Aorta (tissue), 5 donors: ENCODE results near the gene C1orf122. TPM values are rescaled to one million over a fixed set of nuclear protein-coding genes. Genes with fewer than 3 reads are reported as not detected.

Experiments
- ATAC-seq: fragments of 200-7000 bp; cut with Tn5 transposase; one replicate; pipeline ENCODE4 v1.9.1; 2022; ENCODE audit warnings: moderate library complexity; ENCODE audit not compliant: low FRiP score
- DNase-seq, 2 donors: peaks; one replicate each; pipeline ENCODE4 v3.0.0-alpha.2; 2020
- H3K27ac ChIP-seq, 2 donors: one replicate each; pipeline ENCODE4 v1.5.1; 2013; ENCODE audit warnings: low read length in 2 of 2, mild to moderate bottlenecking in 2 of 2, moderate library complexity in 2 of 2, control low read depth in 1 of 2, inconsistent platforms in 1 of 2, low read depth in 1 of 2
- H3K27me3 ChIP-seq, 2 donors: one replicate each; pipeline ENCODE4 v1.6.1; 2013; ENCODE audit warnings: control low read depth in 1 of 2, low read length in 1 of 2, mild to moderate bottlenecking in 1 of 2, moderate library complexity in 1 of 2; ENCODE audit not compliant: insufficient read depth in 2 of 2, control insufficient read depth in 1 of 2
- H3K36me3 ChIP-seq, 2 donors: one replicate each; pipeline ENCODE4 v1.6.1; 2013; ENCODE audit warnings: control low read depth in 1 of 2, low read length in 1 of 2, mild to moderate bottlenecking in 1 of 2; ENCODE audit not compliant: insufficient read depth in 2 of 2, control insufficient read depth in 1 of 2
- H3K4me1 ChIP-seq, 2 donors: one replicate each; pipeline ENCODE4 v1.6.1; 2013; ENCODE audit warnings: low read length in 2 of 2, control low read depth in 1 of 2, mild to moderate bottlenecking in 1 of 2, moderate library complexity in 1 of 2; ENCODE audit not compliant: insufficient read depth in 2 of 2, control insufficient read depth in 1 of 2
- H3K4me3 ChIP-seq, 2 donors: one replicate each; pipeline ENCODE4 v1.5.1; 2013; ENCODE audit warnings: low read length in 2 of 2, control low read depth in 1 of 2, mild to moderate bottlenecking in 1 of 2
- H3K9me3 ChIP-seq: one replicate; pipeline ENCODE4 v1.6.1; 2013; ENCODE audit warnings: mild to moderate bottlenecking, low read length; ENCODE audit not compliant: control insufficient read depth
- WGBS, 2 donors: extraction: QIAGEN DNeasy Blood & Tissue Kit; methylation state at CpG; one replicate each; pipeline ENCODE4 v1.1.7; 2013; 5-methylcytosine and 5-hydroxymethylcytosine counted together
- intact Hi-C, 2 donors: fragments of 100-400 bp; cut with DNase I; formaldehyde crosslinking; loops; one replicate each; pipeline versions ENCODE4 v1.14.2 to v1.15.0; 2022
- polyA plus RNA-seq, 2 donors: library from polyadenylated mRNA; stranded (reverse); fragments of 200-250 nt; gene quantifications; one replicate each; pipeline ENCODE4 v1.2.3, GENCODE V29; 2013
- total RNA-seq, 2 donors: library from RNA; stranded (reverse); fragmentation: NEBNext Ultra II Directional; extraction: Animal tissue kit (Norgen Biotek cat#: 25700); gene quantifications; one replicate each; pipeline ENCODE4 v1.2.1, GENCODE V29; 2021
- donor health status: healthy with polysubstance abuse.
- donor health status: Bipolar disorder and iron deficiency.
- donor health status: DM: no; HTN: no; CAD: no.
- donor health status: DM: no; HTN: no; CAD: no.
- donor health status: DM: yes; HTN: yes; CAD: no.

Gene C1orf122
- total and polyA plus RNA-seq, 4 donors: 34.0 to 118 (median 55.3) TPM

DNA sequence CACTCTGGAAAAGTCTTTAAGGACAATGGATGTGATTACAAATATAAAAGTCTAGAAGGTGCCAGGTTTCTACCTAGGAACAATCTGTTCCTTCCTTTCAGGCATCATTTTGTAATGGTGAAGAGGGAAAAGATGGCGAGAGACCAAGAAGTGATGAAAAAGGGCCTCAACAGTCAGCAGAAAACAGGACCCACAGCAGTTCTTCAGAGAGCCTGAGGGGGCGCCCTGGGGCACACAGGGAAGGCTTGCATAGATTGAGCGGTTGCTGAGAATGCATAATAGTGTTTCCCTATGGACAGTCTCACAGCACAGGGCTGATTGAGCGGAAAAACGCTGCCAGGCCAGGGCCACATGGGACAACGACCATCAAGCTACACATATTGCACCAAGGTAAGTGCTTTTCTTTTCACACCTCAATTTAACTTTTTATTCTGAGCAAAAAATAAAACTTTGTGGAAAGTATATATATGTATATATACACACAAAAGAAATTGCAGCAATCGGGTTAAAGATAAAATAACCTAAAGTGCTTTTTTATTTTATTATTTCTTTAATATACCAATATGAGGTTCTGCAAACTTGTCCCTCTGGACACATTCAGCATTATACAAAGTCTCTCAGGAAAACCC lies 3.6 kb downstream of the C1orf122 start:
- H3K27ac ChIP-seq: no peak overlapping the region
- H3K36me3 ChIP-seq: peaks cover 0 to 6% of the 10 kb centered on the region in 2 donors
- WGBS, 2 donors: 50 to 54% methylated on average over 7 of the region's 7 CpGs
- H3K9me3 ChIP-seq: no peaks in the 10 kb centered on the region
- DNase-seq (peak; percentile 74 to 83), ATAC-seq (no peak)
- no peaks in the 10 kb centered on the region for H3K27me3 ChIP-seq
- intact Hi-C loops: loop anchor here in 1 of 2 donors (5.0 kb wide), 1 partner anchor 46 kb away; the partner anchor contains the start of gene MTF1
- no peak overlapping the region for H3K4me3 ChIP-seq
- H3K4me1 ChIP-seq: no peaks in the 10 kb centered on the region

DNA sequence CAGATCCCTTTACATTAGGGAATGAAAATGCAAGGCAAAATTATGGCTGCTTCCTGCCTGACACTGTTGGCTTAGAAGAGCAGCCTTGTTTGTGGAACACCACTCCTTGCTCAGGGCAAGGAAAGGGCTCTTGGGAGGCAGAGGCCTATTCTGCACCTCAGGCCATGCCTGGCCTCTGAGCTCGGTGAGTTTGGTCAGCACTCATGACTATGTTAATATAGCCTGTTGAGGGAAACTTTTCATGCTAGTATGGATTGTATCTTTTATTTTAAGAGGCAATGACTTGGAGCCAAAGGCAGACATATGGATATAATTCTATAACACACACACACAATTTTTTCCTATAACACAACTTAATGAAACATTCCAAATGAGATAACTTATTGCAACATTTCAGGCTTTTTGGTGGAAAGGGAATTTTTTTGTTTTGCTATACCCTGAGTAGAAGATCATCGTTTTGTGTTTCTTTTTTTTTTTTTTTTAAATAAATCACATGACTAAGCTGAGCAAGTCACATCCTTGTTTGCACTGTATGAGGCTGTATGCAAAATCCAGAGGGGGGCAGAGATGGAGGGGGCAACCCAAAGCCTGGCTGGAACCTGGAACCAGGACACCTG lies 6.0 kb downstream of the C1orf122 start:
- Histone ChIP-seq H3K4me3 (no peak overlapping the region), H3K9me3 (no peaks in the 10 kb centered on the region), H3K36me3 (peaks cover 0 to 7% of the 10 kb centered on the region in 2 donors), H3K4me1 (no peaks in the 10 kb centered on the region), H3K27me3 (no peaks in the 10 kb centered on the region), H3K27ac (no peak overlapping the region)
- no peak for ATAC-seq
- DNase-seq: no peak
- 69 to 75% methylated on average over 2 of the region's 2 CpGs for WGBS, 2 donors
- intact Hi-C loops: loop anchor here in 1 of 2 donors (5.0 kb wide), 1 partner anchor 44 kb away; the partner anchor contains the start of gene MTF1

DNA sequence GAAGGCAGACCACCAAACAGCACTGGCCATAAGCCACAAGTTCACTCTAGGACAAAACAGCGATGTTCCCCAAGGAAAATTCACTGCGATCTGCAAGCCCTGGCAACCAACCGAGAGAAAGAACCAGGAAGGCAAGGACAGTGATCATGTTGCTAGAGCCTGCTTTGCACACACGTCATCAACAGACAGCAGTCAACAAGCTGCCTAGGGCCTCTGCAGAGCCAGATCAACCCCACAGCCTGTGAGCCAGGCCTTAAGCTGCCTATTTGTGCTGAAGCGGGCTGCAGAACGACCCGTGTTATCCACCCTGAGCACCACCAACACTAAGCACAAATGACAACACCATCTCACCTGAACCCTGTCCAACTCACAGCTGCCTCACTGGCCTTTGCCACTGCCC lies 6.7 kb downstream of the C1orf122 start:
- DNase-seq (no peak), ATAC-seq (peak; percentile 64)
- WGBS, 2 donors: 89 to 92% methylated on average over 7 of the region's 7 CpGs
- H3K27ac ChIP-seq: no peak overlapping the region
- H3K9me3 ChIP-seq: no peaks in the 10 kb centered on the region
- H3K4me3 ChIP-seq: no peak overlapping the region
- H3K27me3 ChIP-seq: no peaks in the 10 kb centered on the region
- no peaks in the 10 kb centered on the region for H3K4me1 ChIP-seq
- intact Hi-C loops: loop anchor here in 1 of 2 donors (5.0 kb wide), 1 partner anchor 43 kb away; the partner anchor contains the start of gene MTF1
- peaks cover 0 to 7% of the 10 kb centered on the region in 2 donors for H3K36me3 ChIP-seq

DNA sequence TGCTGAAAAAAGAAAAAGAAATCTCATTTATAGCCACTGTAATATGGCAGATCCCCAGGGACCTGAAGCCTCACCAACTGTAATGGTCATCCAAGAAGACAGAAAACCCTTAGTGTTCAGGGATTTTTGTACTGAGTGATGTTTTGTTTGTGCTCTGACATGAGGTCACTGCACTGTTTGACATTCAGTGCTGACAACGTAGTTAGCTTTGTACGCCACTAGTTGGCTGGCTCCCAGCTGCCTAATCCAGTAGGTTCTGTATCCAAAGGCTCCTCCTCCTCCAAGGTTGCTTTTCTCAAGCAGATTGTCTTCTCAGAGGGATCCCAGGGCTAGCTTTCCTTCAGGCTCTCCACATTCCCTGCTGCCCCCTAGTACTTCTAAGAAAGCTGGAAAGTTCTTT lies 9.9 kb downstream of the C1orf122 start:
- ATAC-seq: no peak
- DNase-seq: no peak
- H3K9me3 ChIP-seq: no peaks in the 10 kb centered on the region
- H3K4me1 ChIP-seq: no peaks in the 10 kb centered on the region
- H3K27me3 ChIP-seq: no peaks in the 10 kb centered on the region
- 10 to 23% methylated on average over 2 of the region's 2 CpGs for WGBS, 2 donors
- no peak overlapping the region for H3K27ac ChIP-seq
- intact Hi-C loops: no loop called here
- H3K36me3 ChIP-seq: peaks cover 0 to 9% of the 10 kb centered on the region in 2 donors
- no peak overlapping the region for H3K4me3 ChIP-seq

DNA sequence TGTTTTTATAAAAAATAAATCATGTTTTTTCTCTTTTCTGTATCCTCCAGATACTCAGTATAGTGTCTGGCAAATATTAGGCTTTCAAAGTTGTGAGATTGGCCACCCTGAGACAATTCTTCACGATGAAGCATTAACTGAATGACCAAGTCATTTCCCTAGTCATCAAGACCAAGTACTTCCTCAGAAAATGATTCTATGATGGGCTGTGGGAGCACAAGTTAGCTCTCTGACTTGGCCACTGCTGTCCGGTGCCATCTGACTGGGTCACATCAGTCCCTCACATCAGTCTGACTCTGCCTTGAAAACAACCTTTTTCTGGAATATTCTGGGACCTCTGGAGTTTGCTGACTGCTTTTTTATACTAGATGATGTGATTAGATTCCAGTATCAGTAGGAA lies 13.9 kb downstream of the C1orf122 start:
- H3K36me3 ChIP-seq: peaks cover 3 to 6% of the 10 kb centered on the region in 2 donors

DNA sequence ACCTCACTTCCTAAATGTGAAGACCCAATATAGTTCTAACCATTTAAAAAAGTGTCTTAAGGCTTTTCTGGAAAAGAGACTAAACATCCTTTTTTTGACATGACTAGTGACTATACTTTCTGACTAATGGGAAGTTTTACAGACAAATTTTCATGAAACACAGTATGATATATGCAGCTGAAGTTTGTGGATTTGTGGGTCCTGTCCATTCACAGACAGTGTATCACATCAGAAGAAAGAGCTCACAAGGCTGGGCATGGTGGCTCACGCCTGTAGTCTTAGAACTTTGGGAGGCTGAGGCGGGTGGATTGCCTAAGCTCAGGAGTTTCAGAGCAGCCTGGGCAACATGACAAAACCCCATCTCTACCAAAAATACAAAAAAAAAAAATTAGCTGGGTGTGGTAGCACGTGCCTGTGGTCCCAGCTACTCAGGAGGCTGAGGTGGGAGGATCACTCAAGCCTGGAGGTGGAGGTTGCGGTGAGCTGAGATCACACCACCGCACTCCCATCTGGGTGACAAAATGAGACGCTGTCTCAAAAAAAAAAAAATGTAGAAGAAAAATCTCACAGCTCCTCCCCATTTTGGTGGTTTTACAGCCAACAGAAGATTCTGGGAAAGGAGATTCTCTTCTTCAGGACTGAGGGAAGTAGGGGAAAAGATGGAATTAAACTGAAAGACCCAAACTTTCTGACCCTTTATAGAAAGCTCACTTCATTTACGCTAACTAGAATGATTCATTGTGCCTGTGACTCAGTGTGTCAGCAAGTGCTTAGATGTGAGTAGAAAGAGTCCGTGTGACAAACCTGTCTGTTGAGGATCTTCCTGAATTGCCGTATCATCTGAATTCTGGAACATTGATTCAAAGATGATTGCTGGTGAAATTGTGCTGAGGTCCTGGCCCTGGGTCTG lies 15.6 kb downstream of the C1orf122 start:
- Histone ChIP-seq H3K4me1 (no peaks in the 10 kb centered on the region), H3K36me3 (peaks cover 3 to 5% of the 10 kb centered on the region in 2 donors), H3K4me3 (no peak overlapping the region), H3K27me3 (no peaks in the 10 kb centered on the region), H3K27ac (no peak overlapping the region), H3K9me3 (no peaks in the 10 kb centered on the region)
- intact Hi-C loops: no loop called here
- 91 to 93% methylated on average over 9 of the region's 9 CpGs for WGBS, 2 donors
- ATAC-seq (no peak), DNase-seq (no peak)

More for the DNA sequence above, 13.9 kb downstream of the C1orf122 start:
- intact Hi-C loops: no loop called here
- no peak overlapping the region for H3K27ac ChIP-seq
- H3K4me3 ChIP-seq: no peak overlapping the region
- H3K27me3 ChIP-seq: no peaks in the 10 kb centered on the region
- no peak for DNase-seq
- ATAC-seq: no peak
- no peaks in the 10 kb centered on the region for H3K4me1 ChIP-seq
- 89 to 93% methylated on average over 2 of the region's 2 CpGs for WGBS, 2 donors
- no peaks in the 10 kb centered on the region for H3K9me3 ChIP-seq

DNA sequence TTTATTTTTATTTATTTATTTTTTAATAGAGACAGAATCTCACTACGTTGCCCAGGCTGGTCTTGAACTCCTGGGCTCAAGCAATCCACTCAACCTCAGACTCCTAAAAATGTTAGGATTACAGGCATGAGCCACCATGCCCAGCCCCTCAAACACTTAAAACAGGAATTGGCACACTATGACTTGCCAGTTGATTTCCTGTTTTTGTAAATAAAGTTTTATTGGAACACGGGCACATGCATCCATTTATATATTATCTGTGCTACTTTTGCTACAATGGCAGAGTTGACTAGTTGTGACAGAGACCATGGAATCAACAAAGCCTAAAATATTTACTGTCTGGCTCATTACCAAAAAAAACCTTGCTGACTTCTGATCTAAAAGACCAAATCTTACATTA lies 16.4 kb downstream of the C1orf122 start:
- peaks cover 3 to 5% of the 10 kb centered on the region in 2 donors for H3K36me3 ChIP-seq
- H3K4me1 ChIP-seq: no peaks in the 10 kb centered on the region
- intact Hi-C loops: no loop called here

DNA sequence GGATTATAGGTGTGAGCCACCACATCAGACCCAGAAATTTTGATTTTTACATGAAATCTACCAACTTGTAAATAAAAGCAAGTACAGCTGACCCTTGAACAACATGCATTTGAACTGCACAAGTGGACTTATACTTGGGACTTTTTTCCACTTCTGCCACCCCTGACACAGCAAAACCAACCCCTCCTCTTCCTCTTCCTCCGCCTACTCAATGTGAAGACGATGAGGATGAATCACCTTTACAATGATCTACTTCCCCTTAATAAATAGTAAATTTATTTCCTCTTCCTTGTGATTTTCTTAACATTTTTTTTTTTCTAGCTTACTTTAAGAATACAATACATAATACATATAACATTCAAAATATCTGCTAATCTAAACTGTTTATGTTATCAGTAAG lies 17.9 kb downstream of the C1orf122 start:
- Histone ChIP-seq H3K27me3 (no peaks in the 10 kb centered on the region), H3K36me3 (peaks cover 3 to 5% of the 10 kb centered on the region in 2 donors), H3K4me3 (no peak overlapping the region), H3K4me1 (no peaks in the 10 kb centered on the region), H3K27ac (no peak overlapping the region), H3K9me3 (no peaks in the 10 kb centered on the region)
- WGBS, 2 donors: 93 to 98% methylated on average over 2 of the region's 2 CpGs
- no peak for ATAC-seq
- DNase-seq: no peak
- intact Hi-C loops: no loop called here

More for the DNA sequence above, 16.4 kb downstream of the C1orf122 start:
- Histone ChIP-seq H3K9me3 (no peaks in the 10 kb centered on the region), H3K27me3 (no peaks in the 10 kb centered on the region), H3K27ac (no peak overlapping the region), H3K4me3 (no peak overlapping the region)
- DNase-seq: no peak
- WGBS, 2 donors: 90 to 91% methylated on average over 2 of the region's 2 CpGs
- ATAC-seq: no peak
